MCF 10A (cell line): ENCODE data around the gene KATNBL1. TPM values are rescaled to one million over a fixed set of nuclear protein-coding genes. Genes with fewer than 3 reads are reported as not detected.

ENCODE experiments used
- BruUV-seq: library from RNA; stranded (reverse); fragments of 400-500 nt; replicated peaks from 2 replicates; lab custom pipeline; 2021; lab: Mats Ljungman, UMichigan
- CTCF ChIA-PET: fragments of 300-600 bp; sonication (Branson Sonifier 250); formaldehyde crosslinking; extraction: SDS; loops from one replicate; lab custom pipeline; 2021; ENCODE audit warnings: antibody characterized with exemption, inconsistent platforms; lab: Yijun Ruan, JAX
- POLR2A ChIA-PET: fragments of 300-600, 350-650 bp; sonication (Branson Sonifier 250); formaldehyde crosslinking; extraction: SDS; loops from one replicate; lab custom pipeline; 2020; ENCODE audit warnings: antibody characterized with exemption, inconsistent platforms; lab: Yijun Ruan, JAX
- DNase-seq: peaks from one replicate; pipeline ENCODE4 v3.0.0-alpha.2; 2018; ENCODE audit not compliant: unreplicated experiment
- H3K27ac Mint-ChIP-seq: one replicate; pipeline ENCODE4 v1.8.0; 2022; ENCODE audit warnings: mild to moderate bottlenecking, low read depth, mixed read lengths; ENCODE audit not compliant: unreplicated experiment
- H3K27me3 Mint-ChIP-seq: one replicate; pipeline ENCODE4 v1.8.0; 2022; ENCODE audit warnings: mixed read lengths; ENCODE audit not compliant: insufficient read depth, unreplicated experiment
- H3K36me3 Mint-ChIP-seq: one replicate; pipeline ENCODE4 v1.8.0; 2022; ENCODE audit warnings: mild to moderate bottlenecking, moderate library complexity, mixed read lengths; ENCODE audit not compliant: insufficient read depth, unreplicated experiment
- H3K4me1 Mint-ChIP-seq: one replicate; pipeline ENCODE4 v1.8.0; 2022; ENCODE audit warnings: mixed read lengths; ENCODE audit not compliant: insufficient read depth, unreplicated experiment
- H3K4me3 Mint-ChIP-seq: one replicate; pipeline ENCODE4 v1.8.0; 2022; ENCODE audit warnings: mild to moderate bottlenecking, moderate library complexity, mixed read lengths; ENCODE audit not compliant: unreplicated experiment
- H3K9me3 Mint-ChIP-seq: one replicate; pipeline ENCODE4 v1.8.0; 2022; ENCODE audit warnings: mixed read lengths; ENCODE audit not compliant: unreplicated experiment
- CTCF ChIP-seq: fragments of 200-600 bp; IDR thresholded peaks from one replicate; pipeline ENCODE4 v1.8.0; 2022; ENCODE audit warnings: antibody characterized with exemption, mild to moderate bottlenecking; ENCODE audit not compliant: unreplicated experiment
- intact Hi-C: fragments of 100-400 bp; cut with micrococcal nuclease; formaldehyde crosslinking; loops from 2 replicates; pipeline ENCODE4 v1.14.1; 2022
- total RNA-seq: library from RNA; stranded (reverse); gene quantifications from 2 replicates; pipeline ENCODE4 v1.2.3, GENCODE V29; 2022

KATNBL1 gene
- total RNA-seq, 1 experiment from 2014 or later, result 38.2 TPM

DNA sequence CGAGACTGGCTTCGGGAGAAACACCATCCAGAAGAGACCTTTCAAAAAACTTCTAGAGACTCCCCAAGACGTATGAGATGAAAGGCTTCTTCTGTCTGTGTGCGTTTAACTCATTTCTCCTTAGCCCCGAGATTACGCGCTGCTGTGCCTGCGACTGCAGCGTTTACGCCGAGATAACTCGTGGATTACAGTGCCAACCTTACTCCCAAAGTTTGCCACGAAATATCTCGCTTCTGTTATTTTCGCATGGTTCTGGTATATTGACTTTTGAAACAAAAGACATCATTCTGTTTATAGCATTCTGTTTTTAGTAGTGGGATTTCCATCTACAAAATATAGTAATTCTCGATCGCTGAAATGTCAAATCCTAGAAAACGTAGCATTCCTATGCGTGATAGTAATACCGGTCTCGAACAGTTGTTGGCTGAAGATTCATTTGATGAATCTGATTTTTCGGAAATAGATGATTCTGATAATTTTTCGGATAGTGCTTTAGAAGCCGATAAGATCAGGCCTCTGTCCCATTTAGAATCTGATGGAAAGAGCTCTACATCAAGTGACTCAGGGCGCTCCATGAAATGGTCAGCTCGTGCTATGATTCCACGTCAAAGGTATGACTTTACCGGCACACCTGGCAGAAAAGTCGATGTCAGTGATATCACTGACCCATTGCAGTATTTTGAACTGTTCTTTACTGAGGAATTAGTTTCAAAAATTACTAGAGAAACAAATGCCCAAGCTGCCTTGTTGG, 107.5 kb downstream of the KATNBL1 start:
- POLR2A ChIA-PET, result interaction anchor here (0.6 to 3.6 kb wide), 20 partner anchors 8 to 481 kb away, joined by 3 to 25 read pairs (median 4); partner anchors contain the start of genes EMC4, GOLGA8B, KATNBL1 and NOP10
- peak overlapping the region; percentile 99 for H3K27ac Mint-ChIP-seq
- peak overlapping the region; percentile 98 for H3K4me3 Mint-ChIP-seq
- no peak for DNase-seq
- peaks cover 5% of the 10 kb centered on the region for H3K4me1 Mint-ChIP-seq
- no peaks in the 10 kb centered on the region for H3K9me3 Mint-ChIP-seq
- CTCF ChIA-PET, result interaction anchor here (0.7 to 1.7 kb wide), 6 partner anchors 8 to 265 kb away, joined by 3 to 5 read pairs (median 3); partner anchors contain the start of gene LPCAT4
- no peak for TF ChIP-seq CTCF
- no peaks in the 10 kb centered on the region for H3K27me3 Mint-ChIP-seq
- TSS peak; percentile 77 for BruUV-seq
- intact Hi-C loops, result no loop called here
- H3K36me3 Mint-ChIP-seq, result peaks cover 18% of the 10 kb centered on the region

DNA sequence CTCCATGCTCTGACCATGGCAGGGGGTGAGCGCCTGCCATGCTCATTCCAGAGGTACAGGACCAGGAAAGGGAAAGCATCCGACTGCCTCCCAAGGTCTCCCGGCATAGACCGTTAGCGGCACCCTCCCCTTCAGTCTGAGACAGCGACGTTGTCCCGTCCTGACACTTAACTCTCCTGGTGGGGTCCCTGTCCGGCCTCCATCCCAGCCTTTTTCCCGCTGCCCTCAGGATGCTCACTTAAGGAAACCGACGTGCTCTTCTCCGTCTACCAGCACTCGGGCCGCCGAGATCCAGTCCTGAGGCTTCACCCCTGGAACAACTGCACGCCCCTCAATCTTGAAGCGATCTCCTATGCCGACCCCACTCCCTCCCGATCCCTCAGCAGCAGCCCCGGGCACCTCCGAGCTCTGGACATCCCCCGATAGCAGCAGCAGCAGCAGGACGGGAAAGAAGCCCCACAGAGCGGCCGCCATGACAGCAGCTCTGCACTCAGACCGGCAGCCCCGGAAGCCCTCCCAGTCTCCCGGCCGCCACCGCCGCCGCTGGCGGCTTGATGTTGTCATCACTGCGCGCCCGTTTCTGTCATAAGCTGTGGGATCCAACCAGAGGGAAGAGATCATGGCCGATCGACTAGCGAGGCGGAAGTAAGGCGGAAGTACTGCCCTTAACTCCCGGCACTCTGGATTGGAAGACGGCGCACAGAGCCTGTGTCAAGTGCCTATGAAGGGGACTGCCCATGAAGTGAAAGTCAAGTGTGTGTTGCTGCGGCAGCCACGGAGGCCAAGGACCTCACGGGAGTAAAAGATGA, 108.3 kb downstream of the KATNBL1 start, which contains the start of the genes EMC7 and PGBD4:
EMC7 (minus strand) TSS at position 497 of the 809 bp plus-strand sequence; CDS start at position 474, 23 bp downstream.
PGBD4 (plus strand) TSS at position 718 of the 809 bp plus-strand sequence. CDS start 449 bp downstream, outside the sequence.
- intact Hi-C loops, result no loop called here
- ChIA-PET POLR2A (interaction anchor here (0.7 to 3.6 kb wide), 21 partner anchors 9 to 482 kb away, joined by 3 to 25 read pairs (median 4); partner anchors contain the start of genes EMC4, GOLGA8B, KATNBL1 and NOP10), CTCF (interaction anchor here (0.6 to 1.7 kb wide), 7 partner anchors 9 to 335 kb away, joined by 3 to 5 read pairs (median 4); no protein-coding TSS in a partner anchor)
- TF ChIP-seq CTCF, result no peak
- H3K4me3 Mint-ChIP-seq, result peak within 1 kb of the TSS; percentile 98
- BruUV-seq, result TSS peak; percentile 52
- H3K27me3 Mint-ChIP-seq, result no peaks in the 10 kb centered on the region
- no peaks in the 10 kb centered on the region for H3K9me3 Mint-ChIP-seq
- H3K27ac Mint-ChIP-seq, result peak within 1 kb of the TSS; percentile 99
- peak; percentile 99 for DNase-seq
- peaks cover 21% of the 10 kb centered on the region for H3K36me3 Mint-ChIP-seq
- H3K4me1 Mint-ChIP-seq, result peaks cover 5% of the 10 kb centered on the region

DNA sequence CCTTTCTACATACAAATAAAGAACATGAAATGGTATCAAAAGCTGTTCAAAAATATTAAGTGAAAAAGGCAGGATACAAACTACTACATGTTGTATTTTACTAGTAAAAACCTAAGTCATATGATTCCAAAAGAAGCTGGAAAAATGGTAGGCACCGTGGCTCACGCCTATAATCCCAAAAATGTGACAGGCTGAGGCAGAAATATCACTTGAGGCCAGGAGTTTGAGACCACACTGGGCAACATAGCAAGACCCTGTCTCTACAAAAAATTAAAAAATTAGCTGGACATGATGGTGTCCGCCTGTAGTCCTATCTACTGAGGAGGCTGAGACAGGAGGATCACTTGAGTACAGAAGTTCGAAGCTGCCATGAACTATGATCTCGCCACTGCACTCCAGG, 110.0 kb downstream of the KATNBL1 start:
- Mint-ChIP-seq H3K4me1 (peaks cover 5% of the 10 kb centered on the region), H3K27ac (no peak overlapping the region), H3K27me3 (no peaks in the 10 kb centered on the region), H3K4me3 (peak overlapping the region; percentile 98), H3K9me3 (no peaks in the 10 kb centered on the region), H3K36me3 (peaks cover 29% of the 10 kb centered on the region)
- ChIA-PET CTCF (interaction anchor here (0.6 to 0.7 kb wide), 5 partner anchors 16 to 1013 kb away, joined by 3 to 5 read pairs (median 3); partner anchors contain the start of gene LPCAT4), POLR2A (interaction anchor here (0.5 to 3.6 kb wide), 5 partner anchors 16 to 870 kb away, joined by 3 to 25 read pairs (median 3); partner anchors contain the start of genes AQR and KATNBL1)
- intact Hi-C loops, result no loop called here
- TF ChIP-seq CTCF, result no peak
- no peak for DNase-seq
- no TSS peak for BruUV-seq

Other genes with a start within 250 kb of the KATNBL1 start
- not detected in 2 replicates for gene CHRM5, start 241.6 kb downstream of the KATNBL1 start, total RNA-seq
- gene AVEN, start 170.9 kb downstream of the KATNBL1 start, total RNA-seq, result 42.4 and 43.5 TPM in 2 replicates
- 98.2 and 134 TPM in 2 replicates for gene EMC7, start 108.2 kb downstream of the KATNBL1 start, total RNA-seq
- 2.4 and 2.6 TPM in 2 replicates for gene PGBD4, start 108.0 kb downstream of the KATNBL1 start, total RNA-seq
- gene EMC4, start 14.9 kb upstream of the KATNBL1 start, total RNA-seq, result 115 and 119 TPM in 2 replicates
- gene SLC12A6, start 127.7 kb upstream of the KATNBL1 start, total RNA-seq, result 11.7 and 15.3 TPM in 2 replicates
- gene NOP10, start 133.0 kb upstream of the KATNBL1 start, total RNA-seq, result 168 and 187 TPM in 2 replicates
- not detected in 2 replicates for gene NUTM1, start 133.2 kb upstream of the KATNBL1 start, total RNA-seq
- 17.0 and 17.4 TPM in 2 replicates for gene LPCAT4, start 157.1 kb upstream of the KATNBL1 start, total RNA-seq
- gene GOLGA8A, start 227.7 kb upstream of the KATNBL1 start, total RNA-seq, result 173 and 192 TPM in 2 replicates